GM18526 (cell line): ENCODE data around the gene CROT.

Source experiments
- POLR2A ChIP-seq: IDR thresholded peaks from 3 replicates; pipeline ENCODE4 v1.6.1; 2011; ENCODE audit not compliant: insufficient read length; ENCODE audit errors: extremely low read depth

CROT gene

GRCh38 chr7:87427288-87427687, 81.8 kb downstream of the CROT start:
- no peak for TF ChIP-seq POLR2A

DNA sequence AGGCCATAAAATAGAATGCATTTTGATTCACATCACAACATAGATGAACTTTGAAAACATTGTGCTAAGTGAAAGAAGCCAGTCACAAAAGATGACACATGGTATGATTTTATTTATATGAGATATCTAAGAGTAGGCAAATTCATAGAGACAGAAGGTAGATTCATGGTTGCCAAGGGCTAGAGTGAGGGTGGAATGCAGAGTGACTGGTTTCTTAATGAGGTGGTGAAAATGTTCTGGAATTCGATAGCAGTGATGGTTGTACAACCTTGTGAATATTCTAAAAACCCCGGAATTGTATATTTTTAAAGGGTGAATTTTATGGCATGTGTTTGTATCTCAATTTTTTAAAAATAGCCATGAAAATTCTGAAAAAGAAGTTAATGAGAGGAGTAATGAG, 87.1 kb downstream of the CROT start:
- no peak for TF ChIP-seq POLR2A

GRCh38 chr7:87435546-87435945, 90.1 kb downstream of the CROT start:
- no peak for TF ChIP-seq POLR2A

DNA sequence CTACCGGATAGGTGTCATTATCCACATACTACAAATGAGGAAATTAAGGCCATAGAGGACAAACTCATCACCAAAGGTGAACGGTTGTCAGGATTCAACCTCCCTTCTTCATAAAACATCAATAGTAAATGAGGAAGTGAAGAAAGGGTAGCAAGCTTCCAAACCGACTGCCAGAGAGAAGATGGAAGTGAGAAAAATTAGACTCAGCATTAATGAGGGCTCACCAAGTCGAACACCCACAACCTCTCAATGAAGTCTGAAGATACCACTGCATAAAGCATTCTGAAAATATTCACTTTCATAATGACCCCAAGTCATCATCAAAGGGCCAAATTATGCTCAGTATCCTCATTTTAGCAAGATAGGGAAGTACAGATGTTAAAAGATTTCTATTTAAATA, 100.4 kb downstream of the CROT start:
- TF ChIP-seq POLR2A, result no peak

DNA sequence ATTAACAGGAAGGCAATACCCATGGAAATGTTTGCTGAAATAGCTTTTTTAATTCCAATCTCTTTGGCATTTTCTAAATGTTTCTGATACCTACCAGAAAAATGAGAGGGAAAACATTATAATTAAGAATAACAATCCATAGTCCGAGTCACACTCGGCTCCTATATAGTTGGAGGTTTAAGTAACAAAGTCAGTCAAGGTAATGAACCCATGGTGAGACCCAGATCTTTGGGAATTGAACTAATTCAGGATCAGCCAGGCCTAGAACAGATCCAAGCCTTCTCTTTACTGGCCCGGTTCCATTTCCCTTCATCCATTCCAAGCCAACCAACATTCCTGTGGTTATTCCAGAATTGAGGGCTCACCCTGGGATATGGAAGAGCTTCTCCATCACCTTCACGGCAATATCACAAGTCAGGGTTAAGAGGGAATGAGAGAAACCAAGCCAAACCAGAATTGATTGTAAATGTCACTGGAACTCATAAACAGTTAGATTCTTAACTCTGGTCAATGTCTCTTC, 101.7 kb downstream of the CROT start:
- no peak for TF ChIP-seq POLR2A

GRCh38 chr7:87448388-87448787, 102.9 kb downstream of the CROT start:
- no peak for TF ChIP-seq POLR2A
